Measurements from ENCODE around the gene PRPF18.

GRCh38 chr10:13593535-13593934 lies 6.8 kb downstream of the PRPF18 start:
- TF ChIP-seq CTCF (IDR thresholded peaks at IDR 0.05) (no peak), POLR2A (IDR thresholded peaks at IDR 0.05) (no peak)
